Naive thymus-derived CD8-positive, alpha-beta T cell (primary cell): ENCODE data around the gene VASN. TPM values are rescaled to one million over a fixed set of nuclear protein-coding genes. Genes with fewer than 3 reads are reported as not detected.

ENCODE experiments used
- ATAC-seq, 2 donors: fragments of 150-1000 bp; cut with Tn5 transposase in 1 of 2; sonication (Bioruptor Pico), chemical (Tn5 transposase) in 1 of 2; 1 replicate in 1 of 2; 2 replicates in 1 of 2; pipeline ENCODE4 v1.10.0; 2021; ENCODE audit warnings: mild to moderate bottlenecking in 2 of 2, moderate library complexity in 2 of 2
- POLR2A ChIA-PET: fragments of 350-600 bp; sonication (Branson Sonifier 250); formaldehyde crosslinking; loops from one replicate; lab custom pipeline; 2021; ENCODE audit warnings: antibody characterized with exemption; lab: Charles Lee
- DNase-seq, 10 donors: peaks; one replicate each; pipeline versions ENCODE4 v3.0.0 to v3.0.0-alpha.2; 2020 to 2022
- H3K27ac Mint-ChIP-seq, 10 donors: one replicate each; pipeline ENCODE4 v1.8.0; 2020 to 2022; ENCODE audit warnings: mild to moderate bottlenecking in 10 of 10, mixed read lengths in 10 of 10, moderate library complexity in 4 of 10, inconsistent platforms in 1 of 10
- H3K27me3 Mint-ChIP-seq, 5 donors: one replicate each; pipeline ENCODE4 v1.8.0; 2021 to 2022; ENCODE audit warnings: mixed read lengths in 5 of 5
- H3K36me3 Mint-ChIP-seq, 3 donors: one replicate each; pipeline ENCODE4 v1.8.0; 2020 to 2022; ENCODE audit warnings: mixed read lengths in 3 of 3, mild to moderate bottlenecking in 2 of 3, inconsistent platforms in 1 of 3
- H3K4me1 Mint-ChIP-seq, 4 donors: one replicate each; pipeline ENCODE4 v1.8.0; 2021 to 2022; ENCODE audit warnings: mixed read lengths in 4 of 4
- H3K4me3 Mint-ChIP-seq, 10 donors: one replicate each; pipeline ENCODE4 v1.8.0; 2020 to 2022; ENCODE audit warnings: mild to moderate bottlenecking in 10 of 10, mixed read lengths in 10 of 10, moderate library complexity in 6 of 10, inconsistent platforms in 1 of 10
- H3K9me3 Mint-ChIP-seq, 9 donors: one replicate each; pipeline ENCODE4 v1.8.0; 2020 to 2022; ENCODE audit warnings: mixed read lengths in 9 of 9, mild to moderate bottlenecking in 3 of 9, inconsistent platforms in 1 of 9, moderate library complexity in 1 of 9
- polyA plus RNA-seq, 3 donors: library from polyadenylated mRNA; unstranded; fragments of 300-500 nt; fragmentation: Illumina TruSeq; gene quantifications; one replicate each; pipeline ENCODE4 v1.2.3, GENCODE V29; 2021
- total RNA-seq, 8 experiments: library from RNA in 2 of 8; stranded (reverse) in 2 of 8; gene quantifications; one replicate each; pipeline ENCODE4 v1.2.3 and lab custom pipeline; 2021 to 2026

VASN gene
- total and polyA plus RNA-seq, 5 experiments from 2014 or later, result 0.12 to 0.34 (median 0.30) TPM; not detected in 2

- Mint-ChIP-seq H3K4me3 (peak overlapping the region in 1 of 10 donors; percentile 48), H3K27ac (peak overlapping the region in 2 of 10 donors; percentile 53 to 97), H3K4me1 (peaks cover 21 to 51% (median 24%) of the 10 kb centered on the region in 4 donors), H3K27me3 (peaks cover 0 to 3% (median 0%) of the 10 kb centered on the region in 5 donors), H3K9me3 (no peaks in the 10 kb centered on the region), H3K36me3 (peaks cover 0 to 85% (median 27%) of the 10 kb centered on the region in 3 donors)
- POLR2A ChIA-PET, result no interaction called here
- no peak for ATAC-seq
- peak in 1 of 10 donors; percentile 3 for DNase-seq
Observed at GRCh38 chr16:4407543-4408322, 36.1 kb downstream of the VASN start.

GRCh38 chr16:4408323-4408690 is 36.7 kb downstream of the VASN start:
- peak overlapping the region in 2 of 10 donors; percentile 53 to 76 for H3K27ac Mint-ChIP-seq
- POLR2A ChIA-PET, result no interaction called here
- peaks cover 0 to 86% (median 27%) of the 10 kb centered on the region in 3 donors for H3K36me3 Mint-ChIP-seq
- no peak for ATAC-seq
- H3K4me3 Mint-ChIP-seq, result no peak overlapping the region
- H3K9me3 Mint-ChIP-seq, result no peaks in the 10 kb centered on the region
- H3K4me1 Mint-ChIP-seq, result peaks cover 21 to 53% (median 25%) of the 10 kb centered on the region in 4 donors
- DNase-seq, result peak in 1 of 10 donors; percentile 0
- H3K27me3 Mint-ChIP-seq, result peaks cover 0 to 3% (median 0%) of the 10 kb centered on the region in 5 donors

GRCh38 chr16:4409081-4409932 is 37.7 kb downstream of the VASN start:
- POLR2A ChIA-PET, result interaction anchor here (0.7 to 0.9 kb wide), 2 partner anchors 16 to 58 kb away, joined by 3 read pairs; partner anchors contain the start of gene PAM16

DNA sequence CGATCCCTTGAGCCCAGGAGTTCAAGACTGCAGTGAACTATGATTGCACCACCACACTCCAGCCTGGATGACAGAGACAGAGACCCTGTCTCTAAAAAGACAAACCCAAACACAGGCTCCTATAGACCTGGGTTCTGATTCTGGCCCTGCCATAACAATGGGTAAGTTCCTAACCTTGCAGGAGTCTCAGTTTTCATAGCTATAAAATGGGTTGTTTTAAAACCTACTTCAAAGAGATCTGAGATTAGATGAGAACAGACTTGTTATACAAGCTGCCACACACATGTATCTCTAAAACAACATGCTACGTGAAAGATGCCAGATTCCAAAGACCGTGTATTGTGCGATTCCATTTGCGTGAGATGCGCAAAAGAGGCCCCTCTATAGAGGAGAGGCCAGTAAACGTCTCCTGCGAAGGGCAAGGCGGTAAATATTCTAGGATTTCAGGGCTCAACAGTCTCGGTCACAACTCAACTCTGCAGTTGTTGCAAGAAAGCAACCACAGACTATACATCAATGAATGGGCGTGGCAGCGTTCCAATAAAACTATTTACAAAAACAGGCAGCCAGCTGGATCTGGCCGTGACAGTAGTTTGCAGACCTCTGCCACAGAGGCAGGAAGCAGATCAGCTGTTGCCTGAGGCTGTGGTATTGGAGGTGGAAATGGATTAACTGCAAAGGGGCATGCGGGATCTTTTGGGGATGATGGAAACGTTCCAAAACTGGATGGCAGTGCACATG is 38.9 kb downstream of the VASN start:
- H3K4me3 Mint-ChIP-seq, result peak overlapping the region in 4 of 10 donors; percentile 15 to 80 (median 52)
- peaks cover 0 to 77% (median 21%) of the 10 kb centered on the region in 3 donors for H3K36me3 Mint-ChIP-seq
- DNase-seq (peak in 3 of 10 donors; percentile 1 to 29 (median 18)), ATAC-seq (no peak)
- H3K4me1 Mint-ChIP-seq, result peaks cover 20 to 63% (median 37%) of the 10 kb centered on the region in 4 donors
- peaks cover 0 to 2% (median 0%) of the 10 kb centered on the region in 9 donors for H3K9me3 Mint-ChIP-seq
- H3K27me3 Mint-ChIP-seq, result no peaks in the 10 kb centered on the region
- POLR2A ChIA-PET, result interaction anchor here (0.6 to 1.1 kb wide), 4 partner anchors 9 to 59 kb away, joined by 3 to 4 read pairs (median 3); partner anchors contain the start of gene PAM16
- H3K27ac Mint-ChIP-seq, result peak overlapping the region; percentile 33 to 96 (median 80)

More at GRCh38 chr16:4409081-4409932, 37.7 kb downstream of the VASN start:
- peaks cover 0 to 3% (median 0%) of the 10 kb centered on the region in 5 donors for H3K27me3 Mint-ChIP-seq
- peaks cover 20 to 59% (median 31%) of the 10 kb centered on the region in 4 donors for H3K4me1 Mint-ChIP-seq
- peaks cover 0 to 1% (median 0%) of the 10 kb centered on the region in 9 donors for H3K9me3 Mint-ChIP-seq
- H3K4me3 Mint-ChIP-seq, result peak overlapping the region in 1 of 10 donors; percentile 20
- peak in 3 of 10 donors; percentile 19 to 30 (median 22) for DNase-seq
- H3K36me3 Mint-ChIP-seq, result peaks cover 0 to 80% (median 26%) of the 10 kb centered on the region in 3 donors
- ATAC-seq, result no peak
- peak overlapping the region in 5 of 10 donors; percentile 21 to 76 (median 36) for H3K27ac Mint-ChIP-seq

DNA sequence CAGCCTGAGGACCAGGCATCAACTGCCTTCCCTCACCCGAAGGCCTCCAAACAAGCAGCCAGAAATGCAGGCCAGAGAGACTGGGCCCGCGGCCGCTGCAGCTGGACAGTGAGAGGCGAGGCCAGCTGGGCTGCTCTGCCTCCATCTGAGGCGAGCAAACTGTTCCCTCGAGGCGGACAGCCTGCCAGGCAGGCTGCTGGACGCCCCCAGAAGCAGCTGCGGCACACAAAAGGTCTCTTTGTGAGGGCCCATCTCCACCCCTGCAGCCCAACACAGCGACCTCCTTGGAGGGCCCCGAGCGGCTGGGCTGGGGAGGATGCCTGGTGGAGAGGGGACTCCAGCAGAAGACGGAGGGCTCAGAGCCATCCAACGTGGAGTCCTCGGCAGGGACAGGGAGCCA is 40.0 kb downstream of the VASN start:
- Mint-ChIP-seq H3K27me3 (no peaks in the 10 kb centered on the region), H3K36me3 (peaks cover 0 to 66% (median 17%) of the 10 kb centered on the region in 3 donors), H3K4me3 (peak overlapping the region in 3 of 10 donors; percentile 24 to 45 (median 30)), H3K9me3 (peaks cover 0 to 2% (median 0%) of the 10 kb centered on the region in 9 donors), H3K27ac (peak overlapping the region in 5 of 10 donors; percentile 71 to 99 (median 86)), H3K4me1 (peaks cover 21 to 61% (median 41%) of the 10 kb centered on the region in 4 donors)
- DNase-seq (no peak), ATAC-seq (no peak)
- POLR2A ChIA-PET, result no interaction called here

- peak in 4 of 10 donors; percentile 0 to 20 (median 20) for DNase-seq
- peaks cover 0 to 62% (median 14%) of the 10 kb centered on the region in 3 donors for H3K36me3 Mint-ChIP-seq
- no peaks in the 10 kb centered on the region for H3K27me3 Mint-ChIP-seq
- ATAC-seq, result no peak
- H3K9me3 Mint-ChIP-seq, result peaks cover 0 to 2% (median 0%) of the 10 kb centered on the region in 9 donors
- peak overlapping the region in 5 of 10 donors; percentile 8 to 99 (median 31) for H3K4me3 Mint-ChIP-seq
- peaks cover 23 to 64% (median 43%) of the 10 kb centered on the region in 4 donors for H3K4me1 Mint-ChIP-seq
- H3K27ac Mint-ChIP-seq, result peak overlapping the region in 8 of 10 donors; percentile 19 to 100 (median 99)
- POLR2A ChIA-PET, result no interaction called here
Observed at GRCh38 chr16:4412159-4412558, 40.5 kb downstream of the VASN start.

DNA sequence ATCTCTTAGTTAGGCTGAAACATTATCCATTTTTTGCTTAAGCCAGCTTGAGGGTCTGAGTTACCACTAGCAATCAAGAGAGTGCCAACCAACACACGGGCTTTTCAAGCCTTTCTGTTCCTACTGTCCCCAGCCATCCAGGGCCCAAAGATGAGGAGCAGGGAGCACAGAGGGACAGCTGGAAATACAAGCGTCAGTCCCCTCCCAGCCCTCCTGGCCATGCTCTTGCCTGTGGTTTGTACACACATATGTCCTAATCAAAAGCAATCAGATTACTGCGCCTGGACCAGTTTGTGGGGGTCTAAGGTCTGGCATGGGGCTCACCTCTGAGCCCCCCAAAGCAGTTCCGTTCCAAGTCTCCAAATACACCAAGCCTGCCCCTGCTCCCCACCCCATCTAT is 41.2 kb downstream of the VASN start:
- Mint-ChIP-seq H3K4me1 (peaks cover 23 to 67% (median 44%) of the 10 kb centered on the region in 4 donors), H3K9me3 (peaks cover 0 to 2% (median 0%) of the 10 kb centered on the region in 9 donors), H3K36me3 (peaks cover 0 to 58% (median 14%) of the 10 kb centered on the region in 3 donors), H3K4me3 (peak overlapping the region in 6 of 10 donors; percentile 6 to 99 (median 42)), H3K27ac (peak overlapping the region; percentile 37 to 100 (median 99)), H3K27me3 (no peaks in the 10 kb centered on the region)
- POLR2A ChIA-PET, result interaction anchor here (0.9 to 1.5 kb wide), 2 partner anchors 10 to 46 kb away, joined by 3 to 7 read pairs; no protein-coding TSS in a partner anchor
- DNase-seq, result peak in 1 of 10 donors; percentile 1
- no peak for ATAC-seq

GRCh38 chr16:4414187-4414917 is 42.7 kb downstream of the VASN start:
- Mint-ChIP-seq H3K4me1 (peaks cover 23 to 58% (median 44%) of the 10 kb centered on the region in 4 donors), H3K27me3 (no peaks in the 10 kb centered on the region), H3K27ac (peak overlapping the region; percentile 92 to 100 (median 99)), H3K9me3 (peaks cover 0 to 2% (median 0%) of the 10 kb centered on the region in 9 donors), H3K4me3 (peak overlapping the region; percentile 92 to 99 (median 96)), H3K36me3 (peaks cover 0 to 47% (median 12%) of the 10 kb centered on the region in 3 donors)
- POLR2A ChIA-PET, result interaction anchor here (0.7 to 4.8 kb wide), 17 partner anchors 9 to 917 kb away, joined by 3 to 38 read pairs (median 6); partner anchors contain the start of genes CDIP1, DNAJA3, HMOX2 and NMRAL1
- DNase-seq (peak; percentile 60 to 95 (median 86)), ATAC-seq (peak; percentile 62 to 68)

DNA sequence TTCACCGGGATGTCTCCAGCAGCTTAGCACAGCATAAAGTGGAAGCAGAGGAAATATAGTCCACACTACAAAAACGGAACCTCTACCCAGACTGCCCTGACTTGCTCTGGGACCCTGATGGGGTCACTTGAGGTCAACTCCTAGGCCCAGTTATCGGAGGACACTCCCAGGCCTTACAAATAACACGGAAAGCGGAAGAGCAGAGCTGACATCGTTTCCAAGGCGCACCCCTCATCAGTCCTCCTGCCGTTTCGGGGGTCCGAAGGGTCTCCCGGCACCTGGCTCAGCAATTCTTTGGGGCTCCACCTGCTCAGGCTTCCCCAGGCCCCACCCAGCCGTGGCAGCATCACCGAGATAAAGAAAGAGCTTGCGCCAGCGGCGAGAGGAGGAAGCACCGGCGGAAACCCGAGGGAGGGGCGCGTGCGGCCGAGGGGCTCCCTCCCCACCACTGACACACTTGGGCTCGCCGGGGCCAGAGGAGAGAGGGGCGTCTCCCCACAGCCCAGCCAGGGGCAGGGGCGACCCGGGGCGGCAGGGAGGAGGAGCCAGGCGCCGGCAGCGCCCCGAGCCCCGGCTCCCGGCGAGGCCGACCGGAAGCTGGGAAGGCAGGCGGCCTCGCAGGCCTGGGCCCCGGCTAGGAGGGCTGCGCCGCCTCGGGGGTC is 44.0 kb downstream of the VASN start:
- peaks cover 0 to 2% (median 0%) of the 10 kb centered on the region in 9 donors for H3K9me3 Mint-ChIP-seq
- DNase-seq, result peak; percentile 41 to 85 (median 72)
- H3K4me1 Mint-ChIP-seq, result peaks cover 20 to 46% (median 38%) of the 10 kb centered on the region in 4 donors
- POLR2A ChIA-PET, result interaction anchor here (0.6 to 4.8 kb wide), 17 partner anchors 8 to 201 kb away, joined by 3 to 38 read pairs (median 7); partner anchors contain the start of genes CDIP1, DNAJA3, HMOX2 and NMRAL1
- peak overlapping the region; percentile 92 to 99 (median 96) for H3K4me3 Mint-ChIP-seq
- H3K27me3 Mint-ChIP-seq, result no peaks in the 10 kb centered on the region
- peak; percentile 2 to 10 for ATAC-seq
- H3K27ac Mint-ChIP-seq, result peak overlapping the region; percentile 92 to 100 (median 99)
- peaks cover 0 to 35% (median 8%) of the 10 kb centered on the region in 3 donors for H3K36me3 Mint-ChIP-seq
